Activated CD8-positive, alpha-beta memory T cell treated with anti-CD3 and anti-CD28 coated beads for 24 hours (primary cell): ENCODE data around the gene MRPS22.
"Not testable (repeated sequence)": the region's sequence is repeated elsewhere in the genome, so short reads cannot be mapped to it uniquely, and the experiment has no call there.

ENCODE experiments used
- DNase-seq: peaks from one replicate; pipeline ENCODE4 v3.0.0-alpha.2; 2020

MRPS22 gene

GRCh38 chr3:139340784-139341183 is 3.0 kb upstream of the MRPS22 start:
- DNase-seq: no peak

- no peak for DNase-seq
Observed at GRCh38 chr3:139342054-139342453, 1.8 kb upstream of the MRPS22 start.

GRCh38 chr3:139346771-139347170 is 3.0 kb downstream of the MRPS22 start:
- no peak for DNase-seq

GRCh38 chr3:139353920-139354556 is 10.2 kb downstream of the MRPS22 start:
- no peak for DNase-seq

- no peak for DNase-seq
Observed at GRCh38 chr3:139354661-139355060, 10.8 kb downstream of the MRPS22 start.

GRCh38 chr3:139355476-139355875 is 11.7 kb downstream of the MRPS22 start:
- no peak for DNase-seq

- no peak for DNase-seq
Observed at GRCh38 chr3:139355891-139356290, 12.1 kb downstream of the MRPS22 start.

GRCh38 chr3:139357899-139358298 is 14.1 kb downstream of the MRPS22 start:
- no peak for DNase-seq

- no peak for DNase-seq
Observed at GRCh38 chr3:139358841-139359562, 15.2 kb downstream of the MRPS22 start.

- no peak for DNase-seq
Observed at GRCh38 chr3:139361276-139361675, 17.5 kb downstream of the MRPS22 start.

- no peak for DNase-seq
Observed at GRCh38 chr3:139364549-139364948, 20.7 kb downstream of the MRPS22 start.

- no peak for DNase-seq
Observed at GRCh38 chr3:139374099-139374498, 30.3 kb downstream of the MRPS22 start.

- DNase-seq: no peak
Observed at GRCh38 chr3:139377378-139377777, 33.6 kb downstream of the MRPS22 start.

- no peak for DNase-seq
Observed at GRCh38 chr3:139378587-139379241, 34.9 kb downstream of the MRPS22 start.

GRCh38 chr3:139380575-139380974 is 36.8 kb downstream of the MRPS22 start:
- no peak for DNase-seq

GRCh38 chr3:139382291-139382690 is 38.5 kb downstream of the MRPS22 start:
- DNase-seq: not testable (repeated sequence)

GRCh38 chr3:139388077-139388476 is 44.3 kb downstream of the MRPS22 start:
- DNase-seq: no peak

- DNase-seq: no peak
Observed at GRCh38 chr3:139388821-139389551, 45.2 kb downstream of the MRPS22 start.

GRCh38 chr3:139389552-139390368 is 45.9 kb downstream of the MRPS22 start, which contains the start of gene COPB2:
TSS of gene COPB2 (minus strand) at chr3:139389647. CDS start at chr3:139389550, 97 bp downstream.
- DNase-seq: peak; percentile 99

- no peak for DNase-seq
Observed at GRCh38 chr3:139394116-139394515, 50.3 kb downstream of the MRPS22 start.

- no peak for DNase-seq
Observed at GRCh38 chr3:139396707-139397106, 52.9 kb downstream of the MRPS22 start.

- not testable (repeated sequence) for DNase-seq
Observed at GRCh38 chr3:139401155-139401554, 57.3 kb downstream of the MRPS22 start.
